HepG2 (cell line): Measurements from ENCODE around the gene SEZ6. TPM values are rescaled to one million over a fixed set of nuclear protein-coding genes. Genes with fewer than 3 reads are reported as not detected.
A peak's percentile ranks its signal among the peaks of the same experiment; 100 is the strongest.

ENCODE experiments used
- ATAC-seq: fragments of 200-7000 bp; cut with Tn5 transposase; 3 replicates; pipeline ENCODE4 v1.9.1; 2020; ENCODE audit warnings: mild to moderate bottlenecking, moderate library complexity
- BruUV-seq: library from RNA; stranded (reverse); fragments of 400-500 nt; replicated peaks from 2 replicates; lab custom pipeline; 2021; lab: Mats Ljungman, UMichigan
- CTCF ChIA-PET: fragments of 300-600 bp; formaldehyde crosslinking; extraction: SDS; loops from one replicate; lab custom pipeline; 2021; ENCODE audit warnings: low total read pairs, inconsistent platforms, low intra/inter-chr PET ratio; lab: Yijun Ruan, JAX
- POLR2A ChIA-PET: fragments of 350-600 bp; sonication (Branson Sonifier 250); formaldehyde crosslinking; loops from one replicate; lab custom pipeline; 2020; ENCODE audit warnings: antibody characterized with exemption, inconsistent platforms; lab: Yijun Ruan, JAX
- DNase-seq: peaks from one replicate; pipeline ENCODE4 v3.0.0-alpha.2; 2015; ENCODE audit warnings: low spot score
- FAIRE-seq: peaks from 3 replicates; lab custom pipeline; 2011; peaks lifted over from hg19 to GRCh38; lab: Jason Lieb, UNC
- H2AFZ ChIP-seq: one replicate; pipeline ENCODE4 v1.6.1; 2011; ENCODE audit warnings: low read length, inconsistent platforms
- H3K27ac ChIP-seq: fragments of 300-600 bp; 3 replicates; pipeline ENCODE4 v1.8.0; 2011; ENCODE audit warnings: mixed run types, mild to moderate bottlenecking, mixed read lengths, low read length, inconsistent platforms; ENCODE audit not compliant: insufficient read depth; ENCODE audit errors: extremely low read length
- H3K27me3 ChIP-seq, 2 experiments: fragments of 200-600 bp in 1 of 2; 2 replicates in 1 of 2; 3 replicates in 1 of 2; pipeline versions ENCODE4 v1.6.0 to v1.8.0; 2011; ENCODE audit warnings: low read length in 2 of 2, mild to moderate bottlenecking in 2 of 2, moderate library complexity in 2 of 2, inconsistent platforms in 1 of 2; ENCODE audit not compliant: insufficient read depth in 2 of 2, control insufficient read depth in 1 of 2
- H3K36me3 ChIP-seq, 2 experiments: fragments of 200-600 bp in 1 of 2; replicated peaks in 1 of 2; 2 replicates in 1 of 2; 3 replicates in 1 of 2; pipeline versions ENCODE4 v1.5.1 to v1.8.0; 2011; ENCODE audit warnings: low read length in 2 of 2, inconsistent platforms in 1 of 2; ENCODE audit not compliant: insufficient read depth in 2 of 2, control insufficient read depth in 1 of 2
- H3K4me1 ChIP-seq: 2 replicates; pipeline ENCODE4 v1.5.1; 2012; ENCODE audit warnings: low read length, inconsistent platforms; ENCODE audit not compliant: insufficient read depth
- H3K4me2 ChIP-seq: 2 replicates; pipeline ENCODE4 v1.6.0; 2011; ENCODE audit warnings: low read depth, low read length, inconsistent platforms
- H3K4me3 ChIP-seq, 3 experiments: fragments of 200-600 bp in 1 of 3; sonication (generic), shearing (Covaris generic) in 1 of 3; replicated peaks in 1 of 3; 2 replicates each; pipeline ENCODE4 v1.5.1; 2011 to 2016; ENCODE audit warnings: low read length in 3 of 3, inconsistent platforms in 2 of 3, low read depth in 2 of 3, mild to moderate bottlenecking in 2 of 3, control low read depth in 1 of 3, mixed read lengths in 1 of 3; ENCODE audit not compliant: insufficient read depth in 1 of 3
- H3K79me2 ChIP-seq: one replicate; pipeline ENCODE4 v1.6.1; 2011; ENCODE audit warnings: low read length, inconsistent platforms; ENCODE audit not compliant: insufficient read depth
- H3K9ac ChIP-seq: 2 replicates; pipeline ENCODE4 v1.6.0; 2011; ENCODE audit warnings: mild to moderate bottlenecking, low read depth, low read length, inconsistent platforms; ENCODE audit not compliant: insufficient read depth
- H3K9me3 ChIP-seq: 2 replicates; pipeline ENCODE4 v1.5.1; 2012; ENCODE audit warnings: mild to moderate bottlenecking, low read length
- H4K20me1 ChIP-seq: 2 replicates; pipeline ENCODE4 v1.6.0; 2011; ENCODE audit warnings: inconsistent platforms, mild to moderate bottlenecking, low read length, moderate library complexity; ENCODE audit not compliant: insufficient read depth
- AGO2 ChIP-seq: fragments of 200-400 bp; formaldehyde crosslinking; optimal IDR thresholded peaks from 2 replicates; pipeline ENCODE3; 2017; ENCODE audit warnings: mild to moderate bottlenecking, low read depth, low read length, moderate library complexity
- ATM ChIP-seq: fragments of 450-650 bp; IDR thresholded peaks from 2 replicates; pipeline ENCODE4 v1.7.1; 2017; ENCODE audit warnings: mild to moderate bottlenecking, borderline replicate concordance
- CENPX ChIP-seq: sonication (generic); formaldehyde crosslinking; IDR thresholded peaks from 2 replicates; pipeline ENCODE4 v1.9.0; 2021; ENCODE audit warnings: mild to moderate bottlenecking, missing genetic modification reagents, moderate library complexity
- EHMT2 ChIP-seq: fragments of 200-600 bp; sonication (generic); IDR thresholded peaks from 2 replicates; pipeline ENCODE4 v1.7.0; 2017; ENCODE audit warnings: antibody characterized with exemption, low read depth, low read length, borderline replicate concordance
- HNF4A ChIP-seq: sonication (generic); formaldehyde crosslinking; IDR thresholded peaks from 2 replicates; pipeline ENCODE4 v1.4.0; 2020; ENCODE audit warnings: missing genetic modification reagents
- RARG ChIP-seq: sonication (generic); formaldehyde crosslinking; IDR thresholded peaks from 2 replicates; pipeline ENCODE4 v1.4.0; 2020; ENCODE audit warnings: low read depth, mild to moderate bottlenecking, missing genetic modification reagents
- ZBTB2 ChIP-seq: sonication (generic); formaldehyde crosslinking; IDR thresholded peaks from 2 replicates; pipeline ENCODE4 v1.8.0; 2022; ENCODE audit warnings: low read depth, missing genetic modification reagents
- ZNF234 ChIP-seq: sonication (generic); formaldehyde crosslinking; conservative IDR thresholded peaks from 2 replicates; pipeline ENCODE4 v1.5.1; 2020; ENCODE audit warnings: mild to moderate bottlenecking, missing genetic modification reagents
- ZNF749 ChIP-seq: sonication (generic); formaldehyde crosslinking; IDR thresholded peaks from 2 replicates; pipeline ENCODE4 v1.8.0; 2022; ENCODE audit warnings: mild to moderate bottlenecking, missing genetic modification reagents, moderate library complexity, borderline replicate concordance
- ZNF761 ChIP-seq: sonication (generic); formaldehyde crosslinking; conservative IDR thresholded peaks from 2 replicates; pipeline ENCODE4 v1.4.0; 2020; ENCODE audit warnings: mild to moderate bottlenecking, missing genetic modification reagents
- WGBS: methylation state at CpG from one replicate; pipeline ENCODE4 v1.1.6; 2017; ENCODE audit warnings: low lambda C conversion rate; 5-methylcytosine and 5-hydroxymethylcytosine counted together
- in situ Hi-C: cut with HindIII; loops from 2 replicates; pipeline ENCODE4 v1.10.0; 2017; ENCODE audit warnings: low pct_unique_long_range_greater_than_20kb; ENCODE audit not compliant: extremely low pct_ligation_motif_present
- intact Hi-C: fragments of 100-400 bp; cut with micrococcal nuclease; formaldehyde crosslinking; loops from one replicate; pipeline ENCODE4 v1.10.0; 2022; ENCODE audit not compliant: unreplicated experiment
- polyA plus RNA-seq, 8 experiments: library from polyadenylated mRNA; depleted of rRNA in 3 of 8; stranded (reverse) in 7 of 8; unstranded in 1 of 8; fragments of >200 nt; fragmentation: Illumina TruSeq in 4 of 8; extraction: Trizol in 4 of 8; gene quantifications; 2 replicates each; pipeline versions ENCODE4 v1.2.1 to v1.2.3, GENCODE V29; 2011 to 2016; ENCODE audit warnings: low read depth in 4 of 8, missing spikeins in 1 of 8, mixed read lengths in 1 of 8; ENCODE audit not compliant: insufficient read depth in 1 of 8
- total RNA-seq, 5 experiments: library from RNA; depleted of rRNA; stranded (reverse); fragments of >200 nt; fragmentation: Illumina TruSeq; extraction: Trizol; gene quantifications; 2 replicates each; pipeline ENCODE4 v1.2.3, GENCODE V29; 2016; ENCODE audit warnings: low read depth in 1 of 5
- TF ChIP-seq, protein P1 (sequence below): sonication (generic); formaldehyde crosslinking; IDR thresholded peaks from 2 replicates; pipeline ENCODE4 v1.4.0; 2020; ENCODE audit warnings: missing genetic modification reagents, borderline replicate concordance

SEZ6 gene
- total and polyA plus RNA-seq, 2 of the 13 experiments (the other 11 are each of a cell fraction or from before 2014, with no cell fraction given): not detected

DNA sequence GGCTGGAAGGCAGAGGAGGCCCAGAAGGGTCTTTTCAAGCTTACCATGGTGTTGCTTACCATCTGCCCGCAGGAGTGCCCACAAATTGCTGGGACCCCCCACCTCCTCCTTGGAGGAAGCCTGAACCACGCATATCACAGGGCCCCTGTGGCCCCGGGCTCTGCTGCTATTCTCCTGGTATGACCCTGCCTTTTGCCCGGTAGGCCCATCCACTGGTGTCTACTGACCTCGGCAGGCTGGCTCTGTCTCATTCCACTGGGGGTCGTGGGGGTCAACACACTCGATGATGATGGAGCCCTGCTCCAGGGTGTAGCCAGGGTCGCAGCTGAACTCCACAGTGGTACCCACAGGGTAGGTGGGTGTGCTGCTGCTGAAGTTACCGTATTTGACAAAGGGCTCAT is 46.4 kb downstream of the SEZ6 start:
- Histone ChIP-seq H2AFZ (no peak overlapping the region), H3K9me3 (no peaks in the 10 kb centered on the region), H4K20me1 (no peaks in the 10 kb centered on the region), H3K79me2 (no peaks in the 10 kb centered on the region), H3K4me1 (peaks cover 12% of the 10 kb centered on the region; the same call in 1 of the 2 replicates), H3K36me3 (no peaks in the 10 kb centered on the region), H3K4me3 (no peak overlapping the region), H3K4me2 (no peak overlapping the region), H3K27ac (no peak overlapping the region), H3K27me3 (peaks cover 0 to 25% of the 10 kb centered on the region in 2 experiments; a peak in 4 of 5 replicates), H3K9ac (no peak overlapping the region)
- no TSS peak for BruUV-seq
- ChIA-PET POLR2A (no interaction called here), CTCF (no interaction called here)
- DNase-seq (no peak), ATAC-seq (no peak), FAIRE-seq (no peak)
- intact Hi-C loops: no loop called here
- TF ChIP-seq AGO2 (peak; percentile 62), HNF4A (CRISPR knock-in tag) (no peak)
- in situ Hi-C loops: no loop called here
- WGBS: 10% methylated on average over 2 of the region's 9 CpGs

- H3K4me3 ChIP-seq: no peak overlapping the region
- no peak for FAIRE-seq
- H3K4me2 ChIP-seq: no peak overlapping the region
- ChIA-PET CTCF (no interaction called here), POLR2A (no interaction called here)
- in situ Hi-C loops: no loop called here
- H3K27me3 ChIP-seq: peaks cover 0 to 25% of the 10 kb centered on the region in 2 experiments; a peak in 4 of 5 replicates
- 63% methylated on average over 11 of the region's 18 CpGs for WGBS
- no peak overlapping the region for H2AFZ ChIP-seq
- no peak for DNase-seq
- BruUV-seq: no TSS peak
- no peaks in the 10 kb centered on the region for H3K36me3 ChIP-seq
- no peak overlapping the region for H3K27ac ChIP-seq
- no peaks in the 10 kb centered on the region for H4K20me1 ChIP-seq
- no peak for ATAC-seq
- no peaks in the 10 kb centered on the region for H3K9me3 ChIP-seq
- no peak overlapping the region for H3K9ac ChIP-seq
- no peaks in the 10 kb centered on the region for H3K79me2 ChIP-seq
- H3K4me1 ChIP-seq: peaks cover 10% of the 10 kb centered on the region; the same call in 1 of the 2 replicates
- intact Hi-C loops: no loop called here
- TF ChIP-seq ZNF761 (CRISPR knock-in tag) (no peak), ZNF234 (CRISPR knock-in tag) (no peak), ZBTB2 (CRISPR knock-in tag) (no peak), CENPX (CRISPR knock-in tag) (no peak), ZNF749 (CRISPR knock-in tag) (no peak), EHMT2 (no peak), ATM (no peak), RARG (CRISPR knock-in tag) (no peak)
- TF ChIP-seq, protein P1, sequence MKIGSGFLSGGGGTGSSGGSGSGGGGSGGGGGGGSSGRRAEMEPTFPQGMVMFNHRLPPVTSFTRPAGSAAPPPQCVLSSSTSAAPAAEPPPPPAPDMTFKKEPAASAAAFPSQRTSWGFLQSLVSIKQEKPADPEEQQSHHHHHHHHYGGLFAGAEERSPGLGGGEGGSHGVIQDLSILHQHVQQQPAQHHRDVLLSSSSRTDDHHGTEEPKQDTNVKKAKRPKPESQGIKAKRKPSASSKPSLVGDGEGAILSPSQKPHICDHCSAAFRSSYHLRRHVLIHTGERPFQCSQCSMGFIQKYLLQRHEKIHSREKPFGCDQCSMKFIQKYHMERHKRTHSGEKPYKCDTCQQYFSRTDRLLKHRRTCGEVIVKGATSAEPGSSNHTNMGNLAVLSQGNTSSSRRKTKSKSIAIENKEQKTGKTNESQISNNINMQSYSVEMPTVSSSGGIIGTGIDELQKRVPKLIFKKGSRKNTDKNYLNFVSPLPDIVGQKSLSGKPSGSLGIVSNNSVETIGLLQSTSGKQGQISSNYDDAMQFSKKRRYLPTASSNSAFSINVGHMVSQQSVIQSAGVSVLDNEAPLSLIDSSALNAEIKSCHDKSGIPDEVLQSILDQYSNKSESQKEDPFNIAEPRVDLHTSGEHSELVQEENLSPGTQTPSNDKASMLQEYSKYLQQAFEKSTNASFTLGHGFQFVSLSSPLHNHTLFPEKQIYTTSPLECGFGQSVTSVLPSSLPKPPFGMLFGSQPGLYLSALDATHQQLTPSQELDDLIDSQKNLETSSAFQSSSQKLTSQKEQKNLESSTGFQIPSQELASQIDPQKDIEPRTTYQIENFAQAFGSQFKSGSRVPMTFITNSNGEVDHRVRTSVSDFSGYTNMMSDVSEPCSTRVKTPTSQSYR (CRISPR knock-in tag): no peak
Measured at GRCh38 chr17:28958820-28959455, 46.9 kb downstream of the SEZ6 start.
